Endothelial cell (in vitro differentiated cells): Measurements from ENCODE around the gene IL26. TPM values are rescaled to one million over a fixed set of nuclear protein-coding genes. Genes with fewer than 3 reads are reported as not detected.

Experiments
- DNase-seq: peaks from one replicate; pipeline ENCODE4 v3.0.0; 2021; ENCODE audit warnings: low spot score
- H3K27ac Mint-ChIP-seq: one replicate; pipeline ENCODE4 v1.8.0; 2021; ENCODE audit warnings: mixed read lengths, inconsistent platforms; ENCODE audit not compliant: unreplicated experiment
- H3K27me3 Mint-ChIP-seq: one replicate; pipeline ENCODE4 v1.8.0; 2021; ENCODE audit warnings: mild to moderate bottlenecking, moderate library complexity, mixed read lengths, inconsistent platforms; ENCODE audit not compliant: unreplicated experiment
- H3K36me3 Mint-ChIP-seq: one replicate; pipeline ENCODE4 v1.8.0; 2021; ENCODE audit warnings: mild to moderate bottlenecking, low read depth, mixed read lengths, inconsistent platforms; ENCODE audit not compliant: unreplicated experiment
- H3K4me1 Mint-ChIP-seq: one replicate; pipeline ENCODE4 v1.8.0; 2021; ENCODE audit warnings: mild to moderate bottlenecking, mixed read lengths, inconsistent platforms; ENCODE audit not compliant: unreplicated experiment
- H3K4me3 Mint-ChIP-seq: one replicate; pipeline ENCODE4 v1.8.0; 2021; ENCODE audit warnings: mild to moderate bottlenecking, mixed read lengths, inconsistent platforms; ENCODE audit not compliant: unreplicated experiment
- H3K9me3 Mint-ChIP-seq: one replicate; pipeline ENCODE4 v1.8.0; 2021; ENCODE audit warnings: mixed read lengths, inconsistent platforms; ENCODE audit not compliant: unreplicated experiment
- CTCF ChIP-seq: fragments of 200-600 bp; sonication (generic); IDR thresholded peaks from one replicate; pipeline ENCODE4 v1.5.0; 2021; ENCODE audit warnings: antibody characterized with exemption; ENCODE audit not compliant: unreplicated experiment
- total RNA-seq: library from RNA; stranded (reverse); fragmentation: NEBNext Ultra II Directional; extraction: Animal tissue kit (Norgen Biotek cat#: 25700); gene quantifications from one replicate; pipeline ENCODE4 v1.2.1, GENCODE V29; 2021; ENCODE audit not compliant: unreplicated experiment

IL26 gene
- total RNA-seq, 1 donor from 2014 or later, result not detected

GRCh38 chr12:68206446-68206845 lies 19.2 kb downstream of the IL26 start:
- Mint-ChIP-seq H3K9me3 (no peaks in the 10 kb centered on the region), H3K4me1 (peaks cover 30% of the 10 kb centered on the region), H3K27me3 (peaks cover 1% of the 10 kb centered on the region), H3K36me3 (no peaks in the 10 kb centered on the region), H3K27ac (peak overlapping the region; percentile 78), H3K4me3 (no peak overlapping the region)
- no peak for DNase-seq
- no peak for TF ChIP-seq CTCF

DNA sequence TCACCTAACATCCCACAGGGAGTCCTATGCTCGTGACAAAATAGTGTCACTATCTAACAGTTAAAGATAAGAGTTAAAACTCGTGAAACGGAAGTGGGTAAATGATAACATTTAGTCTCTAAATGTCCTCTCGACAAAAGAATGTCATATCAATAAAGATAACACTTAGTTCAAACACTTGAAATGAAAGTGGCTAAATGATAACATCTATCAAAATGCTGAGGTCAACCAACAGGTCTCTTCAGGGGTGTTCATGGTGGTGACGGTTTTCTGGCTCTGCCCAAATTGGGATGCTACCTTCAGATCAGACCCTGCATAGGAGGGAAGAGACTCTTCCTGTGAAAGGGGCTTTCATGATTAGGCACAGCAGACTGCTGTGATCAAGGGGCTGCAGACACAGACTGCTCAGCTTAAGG lies 22.1 kb downstream of the IL26 start:
- no peaks in the 10 kb centered on the region for H3K36me3 Mint-ChIP-seq
- peaks cover 1% of the 10 kb centered on the region for H3K27me3 Mint-ChIP-seq
- DNase-seq, result no peak
- H3K4me3 Mint-ChIP-seq, result no peak overlapping the region
- no peaks in the 10 kb centered on the region for H3K9me3 Mint-ChIP-seq
- no peak for TF ChIP-seq CTCF
- peaks cover 26% of the 10 kb centered on the region for H3K4me1 Mint-ChIP-seq
- no peak overlapping the region for H3K27ac Mint-ChIP-seq

DNA sequence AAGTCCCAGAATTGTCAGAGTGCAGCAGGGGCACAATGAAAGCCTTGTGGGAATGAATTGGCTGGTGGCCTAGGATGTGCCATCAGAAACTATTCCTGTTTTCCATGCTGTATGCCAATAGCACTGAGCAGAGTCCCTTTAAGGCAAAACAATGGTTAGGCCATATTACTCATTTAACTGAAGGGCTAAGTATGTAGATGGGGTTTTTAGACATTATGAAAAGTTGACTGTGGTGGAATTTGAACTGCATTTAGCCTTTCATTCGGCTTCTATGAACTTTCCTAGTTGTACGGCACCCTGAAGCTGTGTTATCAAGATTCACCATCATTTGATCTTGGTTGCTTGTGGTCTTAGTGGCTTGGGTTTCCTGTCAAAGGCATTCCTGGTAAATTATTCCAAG lies 24.8 kb downstream of the IL26 start:
- Mint-ChIP-seq H3K27ac (no peak overlapping the region), H3K9me3 (no peaks in the 10 kb centered on the region), H3K36me3 (no peaks in the 10 kb centered on the region), H3K4me1 (peaks cover 10% of the 10 kb centered on the region), H3K27me3 (no peaks in the 10 kb centered on the region), H3K4me3 (no peak overlapping the region)
- TF ChIP-seq CTCF, result no peak
- no peak for DNase-seq

DNA sequence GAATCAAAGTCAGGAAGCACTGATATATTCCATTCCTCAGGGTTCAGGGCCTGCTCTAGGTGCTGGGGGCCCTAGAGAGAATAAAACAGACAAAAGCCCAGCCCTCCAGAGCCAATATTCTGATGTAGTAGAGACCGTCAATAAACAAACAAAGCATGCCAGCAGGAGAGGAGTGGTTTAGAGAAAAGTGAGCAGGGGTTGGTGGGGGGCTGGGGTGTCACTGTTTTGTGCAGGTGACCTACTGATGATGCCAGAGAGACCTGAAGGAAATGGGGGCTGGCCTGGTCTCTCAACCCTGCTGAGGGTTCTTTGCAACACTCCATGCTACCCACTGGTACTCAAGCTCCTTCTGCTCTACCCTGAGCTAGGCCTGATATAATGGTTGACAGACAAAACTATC lies 26.5 kb downstream of the IL26 start:
- Mint-ChIP-seq H3K27me3 (no peaks in the 10 kb centered on the region), H3K4me1 (no peaks in the 10 kb centered on the region), H3K27ac (no peak overlapping the region), H3K36me3 (no peaks in the 10 kb centered on the region), H3K4me3 (no peak overlapping the region), H3K9me3 (no peaks in the 10 kb centered on the region)
- TF ChIP-seq CTCF, result no peak
- DNase-seq, result no peak

- no peak for TF ChIP-seq CTCF
- H3K4me3 Mint-ChIP-seq, result no peak overlapping the region
- no peak for DNase-seq
- H3K27ac Mint-ChIP-seq, result no peak overlapping the region
- H3K27me3 Mint-ChIP-seq, result no peaks in the 10 kb centered on the region
- no peaks in the 10 kb centered on the region for H3K36me3 Mint-ChIP-seq
- no peaks in the 10 kb centered on the region for H3K9me3 Mint-ChIP-seq
- no peaks in the 10 kb centered on the region for H3K4me1 Mint-ChIP-seq
Observed at GRCh38 chr12:68198507-68199086, 27.0 kb downstream of the IL26 start.
